Peyer's patch (tissue), 4 donors: ENCODE results near the gene ENG. TPM values are rescaled to one million over a fixed set of nuclear protein-coding genes. Genes with fewer than 3 reads are reported as not detected.

Experiments
- DNase-seq, 3 donors: peaks; one replicate each; pipeline ENCODE4 v3.0.0-alpha.2; 2017 to 2019
- H3K27ac ChIP-seq, 4 donors: fragments of 200-600 bp; sonication (generic); one replicate each; pipeline ENCODE4 v1.5.1; 2016 to 2019
- H3K27me3 ChIP-seq, 2 donors: fragments of 200-600 bp; sonication (generic); one replicate each; pipeline ENCODE4 v1.5.1; 2019
- H3K36me3 ChIP-seq, 3 donors: fragments of 200-600 bp; sonication (generic); one replicate each; pipeline ENCODE4 v1.5.1; 2016 to 2019
- H3K4me1 ChIP-seq, 4 donors: fragments of 200-600 bp; sonication (generic); one replicate each; pipeline ENCODE4 v1.5.1; 2016 to 2019
- H3K4me3 ChIP-seq, 4 donors: fragments of 200-600 bp; sonication (generic); 1 replicate in 3 of 4; 2 replicates in 1 of 4; pipeline ENCODE4 v1.5.1; 2016 to 2019; ENCODE audit warnings: mild to moderate bottlenecking in 1 of 4
- H3K9me3 ChIP-seq, 4 donors: fragments of 200-600 bp; sonication (generic); one replicate each; pipeline ENCODE4 v1.5.1; 2016 to 2019; ENCODE audit warnings: mild to moderate bottlenecking in 1 of 4
- CTCF ChIP-seq, 6 experiments: fragments of 450-650 bp in 4 of 6; fragments of 200-600 bp in 2 of 6; sonication (generic) in 1 of 6; IDR thresholded peaks; one replicate each; pipeline ENCODE4 v1.5.1; 2017 to 2019; ENCODE audit warnings: antibody characterized with exemption in 6 of 6, mild to moderate bottlenecking in 3 of 6, moderate library complexity in 1 of 6
- POLR2A ChIP-seq, 2 donors: fragments of 450-650 bp; IDR thresholded peaks; one replicate each; pipeline ENCODE4 v1.5.1; 2017; ENCODE audit warnings: antibody characterized with exemption in 2 of 2, mild to moderate bottlenecking in 2 of 2, moderate library complexity in 2 of 2
- total RNA-seq, 4 donors: library from RNA; depleted of rRNA; stranded (reverse); fragments of >200 nt; gene quantifications; one replicate each; pipeline ENCODE4 v1.1.0, GENCODE V29; 2016

ENG gene
- total RNA-seq, 4 donors from 2014 or later = 7.0 to 49.5 (median 25.0) TPM

GRCh38 chr9:127786773-127787104 is 67.7 kb downstream of the ENG start:
- H3K27ac ChIP-seq = peak overlapping the region; percentile 95 to 100 (median 96)

GRCh38 chr9:127785933-127786772 is 68.3 kb downstream of the ENG start, which contains the start of gene CDK9:
Gene CDK9, plus strand, starts transcription at chr9:127786034. Its CDS starts 115 bp downstream, at chr9:127786149.
- peak within 1 kb of the TSS; percentile 86 to 100 (median 98) for H3K4me3 ChIP-seq
- TF ChIP-seq CTCF (IDR thresholded peaks at IDR 0.05) (peak in 1 of 6 experiments; percentile 1), POLR2A (IDR thresholded peaks at IDR 0.05) (peak; percentile 52 to 74)
- H3K4me1 ChIP-seq = peaks cover 0 to 37% (median 20%) of the 10 kb centered on the region in 4 donors
- no peaks in the 10 kb centered on the region for H3K27me3 ChIP-seq
- H3K9me3 ChIP-seq = no peaks in the 10 kb centered on the region
- H3K27ac ChIP-seq = peak within 1 kb of the TSS; percentile 95 to 100 (median 96)
- peak; percentile 92 to 96 (median 96) for DNase-seq
- H3K36me3 ChIP-seq = peaks cover 0 to 44% (median 0%) of the 10 kb centered on the region in 3 donors

More at GRCh38 chr9:127786773-127787104, 67.7 kb downstream of the ENG start:
- peaks cover 0 to 49% (median 0%) of the 10 kb centered on the region in 3 donors for H3K36me3 ChIP-seq
- H3K27me3 ChIP-seq = no peaks in the 10 kb centered on the region
- TF ChIP-seq POLR2A (IDR thresholded peaks at IDR 0.05) (no peak), CTCF (IDR thresholded peaks at IDR 0.05) (peak in 4 of 6 experiments; percentile 45 to 63 (median 56))
- H3K4me3 ChIP-seq = peak overlapping the region; percentile 86 to 100 (median 98)
- no peak for DNase-seq
- peaks cover 0 to 39% (median 20%) of the 10 kb centered on the region in 4 donors for H3K4me1 ChIP-seq
- no peaks in the 10 kb centered on the region for H3K9me3 ChIP-seq

- H3K27me3 ChIP-seq = no peaks in the 10 kb centered on the region
- H3K4me1 ChIP-seq = peaks cover 0 to 39% (median 20%) of the 10 kb centered on the region in 4 donors
- H3K4me3 ChIP-seq = peak overlapping the region; percentile 86 to 100 (median 98)
- peak overlapping the region; percentile 95 to 100 (median 96) for H3K27ac ChIP-seq
- no peaks in the 10 kb centered on the region for H3K9me3 ChIP-seq
- DNase-seq = peak; percentile 86 to 94 (median 93)
- TF ChIP-seq POLR2A (IDR thresholded peaks at IDR 0.05) (peak in 1 of 2 donors; percentile 70), CTCF (IDR thresholded peaks at IDR 0.05) (peak; percentile 86 to 99 (median 90))
- H3K36me3 ChIP-seq = peaks cover 0 to 35% (median 0%) of the 10 kb centered on the region in 3 donors
Observed at GRCh38 chr9:127785023-127785932, 69.2 kb downstream of the ENG start.

GRCh38 chr9:127783111-127784008 is 71.1 kb downstream of the ENG start:
- H3K27me3 ChIP-seq = no peaks in the 10 kb centered on the region
- peak overlapping the region; percentile 77 to 97 (median 96) for H3K27ac ChIP-seq
- no peak overlapping the region for H3K4me3 ChIP-seq
- no peaks in the 10 kb centered on the region for H3K9me3 ChIP-seq
- peaks cover 0 to 16% (median 0%) of the 10 kb centered on the region in 3 donors for H3K36me3 ChIP-seq
- peaks cover 0 to 30% (median 22%) of the 10 kb centered on the region in 4 donors for H3K4me1 ChIP-seq
- peak in 2 of 3 donors; percentile 88 to 93 for DNase-seq
- no peak for TF ChIP-seq CTCF (IDR thresholded peaks at IDR 0.05)
- TF ChIP-seq POLR2A (IDR thresholded peaks at IDR 0.05) = peak in 1 of 2 donors; percentile 14
